ENCODE data around the gene ULK1.

The ULK1 gene

GRCh38 chr12:131920902-131921840 is 26.7 kb downstream of the ULK1 start:
- no peak for FAIRE-seq

GRCh38 chr12:131921866-131922769 is 27.7 kb downstream of the ULK1 start:
- FAIRE-seq = no peak

- FAIRE-seq = no peak
Observed at GRCh38 chr12:131922772-131923171, 28.4 kb downstream of the ULK1 start.

- FAIRE-seq = no peak
Observed at GRCh38 chr12:131923260-131923659, 28.8 kb downstream of the ULK1 start.

- FAIRE-seq = no peak
Observed at GRCh38 chr12:131927110-131928079, 33.0 kb downstream of the ULK1 start.

GRCh38 chr12:131928080-131928710 is 33.8 kb downstream of the ULK1 start:
- FAIRE-seq = no peak

GRCh38 chr12:131928711-131929580 is 34.5 kb downstream of the ULK1 start, which contains the start of gene PUS1:
Gene PUS1 (plus strand): TSS chr12:131929276. CDS start chr12:131929723, 447 bp downstream.
- FAIRE-seq = no peak

- FAIRE-seq = no peak
Observed at GRCh38 chr12:131929581-131930456, 35.4 kb downstream of the ULK1 start.

GRCh38 chr12:131930510-131930909 is 36.1 kb downstream of the ULK1 start:
- no peak for FAIRE-seq

- FAIRE-seq = no peak
Observed at GRCh38 chr12:131933387-131933786, 39.0 kb downstream of the ULK1 start.

GRCh38 chr12:131934535-131934934 is 40.1 kb downstream of the ULK1 start:
- FAIRE-seq = no peak

GRCh38 chr12:131938082-131938481 is 43.7 kb downstream of the ULK1 start:
- FAIRE-seq = no peak

- no peak for FAIRE-seq
Observed at GRCh38 chr12:131939007-131939406, 44.6 kb downstream of the ULK1 start.

GRCh38 chr12:131940141-131940547 is 45.7 kb downstream of the ULK1 start:
- no peak for FAIRE-seq

GRCh38 chr12:131941116-131941986 is 46.9 kb downstream of the ULK1 start:
- no peak for FAIRE-seq

- no peak for FAIRE-seq
Observed at GRCh38 chr12:131941987-131942341, 47.5 kb downstream of the ULK1 start.

GRCh38 chr12:131942671-131943070 is 48.2 kb downstream of the ULK1 start:
- FAIRE-seq = no peak

- FAIRE-seq = no peak
Observed at GRCh38 chr12:131943389-131943788, 49.0 kb downstream of the ULK1 start.

- FAIRE-seq = no peak
Observed at GRCh38 chr12:131943876-131944275, 49.5 kb downstream of the ULK1 start.

Data from endometrium (tissue), 2 donors.